Tibial nerve (tissue), 3 donors: ENCODE measurements around the gene ZFP69.

Experiments
- CTCF ChIP-seq, 5 experiments: fragments of 200-600 bp in 3 of 5; fragments of 450-650 bp in 2 of 5; sonication (generic) in 3 of 5; IDR thresholded peaks; one replicate each; pipeline ENCODE4 v1.5.1; 2016 to 2019; ENCODE audit warnings: antibody characterized with exemption in 5 of 5, mild to moderate bottlenecking in 3 of 5, moderate library complexity in 2 of 5
- POLR2A ChIP-seq, 2 donors: fragments of 450-650 bp; IDR thresholded peaks; one replicate each; pipeline ENCODE4 v1.6.1; 2017; ENCODE audit warnings: antibody characterized with exemption in 2 of 2, mild to moderate bottlenecking in 2 of 2, moderate library complexity in 2 of 2

- TF ChIP-seq CTCF (IDR thresholded peaks at IDR 0.05) (no peak), POLR2A (IDR thresholded peaks at IDR 0.05) (no peak)
Measured at GRCh38 chr1:40530735-40531380, 53.8 kb downstream of the ZFP69 start.
